GM21723 (cell line): Measurements from ENCODE around the gene GABRR2.

Source experiments
- ATAC-seq: cut with Tn5 transposase; IDR thresholded peaks from one replicate; pipeline ENCODE4 v1.9.1; 2021; ENCODE audit warnings: mild to moderate bottlenecking, moderate library complexity; ENCODE audit not compliant: unreplicated experiment

Gene GABRR2

DNA sequence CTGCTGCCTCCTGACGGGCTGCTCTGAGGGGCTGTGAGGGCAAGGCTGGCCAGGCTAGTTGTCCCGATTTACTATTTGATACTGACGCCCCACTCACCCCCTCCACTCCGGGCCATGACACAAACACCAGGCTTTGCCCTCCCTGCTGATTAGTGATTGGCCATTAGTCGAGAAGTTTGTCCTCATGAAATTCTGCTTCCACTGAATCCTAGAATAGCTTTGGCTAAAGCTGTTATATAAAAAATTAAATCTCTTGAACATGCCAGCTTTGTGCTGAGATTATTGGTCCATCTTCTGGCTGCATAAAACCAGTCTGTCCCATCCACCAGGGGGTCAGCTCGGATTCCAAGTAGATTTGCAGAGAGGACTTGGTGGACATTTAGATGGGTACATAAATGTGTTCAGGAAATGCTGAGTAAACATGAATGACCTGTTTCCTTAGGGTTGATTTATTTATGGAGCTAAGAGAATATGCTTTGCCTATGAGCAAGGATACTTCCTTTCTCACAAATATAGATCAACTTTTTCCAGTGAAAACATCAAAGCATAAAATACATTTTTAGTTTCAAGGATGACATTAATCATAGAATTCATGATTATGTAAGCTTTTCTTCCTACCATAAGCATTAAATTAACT, at the start of gene GABRR2:
Gene GABRR2 (minus strand): TSS at position 51 of the 637 bp plus-strand sequence. CDS start 134 bp downstream, outside the sequence.
- ATAC-seq: no peak

DNA sequence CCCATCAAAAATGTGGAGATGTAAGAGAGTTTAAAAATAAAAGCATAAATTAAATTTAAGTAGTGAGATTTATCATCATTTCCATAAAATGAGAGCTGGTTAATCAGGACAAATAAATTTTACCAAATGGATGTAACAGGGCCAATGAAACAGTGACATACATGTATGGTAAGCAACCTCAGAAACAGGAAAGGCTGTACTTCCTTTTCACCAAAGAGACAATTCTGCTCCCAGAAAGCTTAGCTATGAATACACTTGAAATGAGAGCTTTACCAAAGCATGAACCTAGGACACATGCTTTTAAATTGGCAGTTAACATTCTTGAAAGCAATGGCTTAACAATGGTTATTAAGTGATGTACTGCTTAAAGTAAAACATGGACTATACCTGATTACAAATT, 49.5 kb upstream of the GABRR2 start:
- ATAC-seq: no peak

DNA sequence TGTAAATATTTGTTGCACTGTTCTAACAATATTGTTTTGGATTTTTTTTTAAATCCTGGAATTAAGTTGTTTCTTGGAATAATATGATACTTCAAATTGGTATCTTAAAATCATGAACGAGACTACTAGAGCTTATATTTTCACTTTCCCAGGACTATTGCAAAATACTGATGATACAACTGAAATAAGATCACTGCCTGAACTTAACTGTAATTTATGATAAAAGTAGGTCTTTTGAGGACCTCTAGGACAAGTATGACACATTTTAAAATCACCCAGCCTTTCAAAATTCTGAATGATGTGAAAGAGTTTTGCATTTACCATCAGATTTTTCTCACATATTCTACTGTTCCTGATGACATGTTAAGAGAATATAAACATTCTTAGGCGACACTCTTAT, 46.1 kb upstream of the GABRR2 start:
- no peak for ATAC-seq

- ATAC-seq: peak; percentile 55
Observed at GRCh38 chr6:89360415-89360999, 45.4 kb upstream of the GABRR2 start.

GRCh38 chr6:89359561-89359960, 44.5 kb upstream of the GABRR2 start:
- ATAC-seq: no peak

DNA sequence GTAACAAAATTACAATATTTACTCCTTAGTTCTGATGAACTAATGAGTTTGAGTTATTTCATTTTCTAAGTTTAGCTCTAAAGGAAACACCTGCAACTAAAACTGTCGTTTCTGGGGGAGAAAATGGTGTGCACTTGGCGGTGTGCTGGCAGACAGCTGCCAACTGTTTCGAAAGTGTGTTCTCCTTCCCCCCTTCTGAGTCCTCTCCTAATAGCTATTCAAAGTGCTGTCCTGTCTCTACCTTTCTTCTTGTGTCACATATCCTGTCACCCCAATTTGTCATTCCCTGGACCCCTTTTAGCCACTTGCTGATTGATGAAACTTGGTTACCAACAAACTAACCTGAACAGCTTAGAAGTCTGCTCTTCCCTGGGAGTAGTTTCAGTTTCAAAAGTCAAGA, 42.3 kb upstream of the GABRR2 start:
- peak; percentile 48 for ATAC-seq

GRCh38 chr6:89356642-89357170, 41.6 kb upstream of the GABRR2 start:
- no peak for ATAC-seq

GRCh38 chr6:89355511-89356194, 40.6 kb upstream of the GABRR2 start:
- ATAC-seq: no peak

- ATAC-seq: no peak
Observed at GRCh38 chr6:89353702-89354392, 38.7 kb upstream of the GABRR2 start.

GRCh38 chr6:89353118-89353556, 38.0 kb upstream of the GABRR2 start:
- no peak for ATAC-seq

GRCh38 chr6:89352278-89353117, 37.4 kb upstream of the GABRR2 start, which contains the start of gene UBE2J1:
Gene UBE2J1, minus strand, starts transcription at chr6:89352722. Its CDS starts 153 bp downstream, at chr6:89352569.
- ATAC-seq: peak; percentile 60

- no peak for ATAC-seq
Observed at GRCh38 chr6:89351671-89352277, 36.7 kb upstream of the GABRR2 start.

- peak; percentile 25 for ATAC-seq
Observed at GRCh38 chr6:89350281-89350966, 35.3 kb upstream of the GABRR2 start.

GRCh38 chr6:89348372-89348771, 33.3 kb upstream of the GABRR2 start:
- no peak for ATAC-seq

DNA sequence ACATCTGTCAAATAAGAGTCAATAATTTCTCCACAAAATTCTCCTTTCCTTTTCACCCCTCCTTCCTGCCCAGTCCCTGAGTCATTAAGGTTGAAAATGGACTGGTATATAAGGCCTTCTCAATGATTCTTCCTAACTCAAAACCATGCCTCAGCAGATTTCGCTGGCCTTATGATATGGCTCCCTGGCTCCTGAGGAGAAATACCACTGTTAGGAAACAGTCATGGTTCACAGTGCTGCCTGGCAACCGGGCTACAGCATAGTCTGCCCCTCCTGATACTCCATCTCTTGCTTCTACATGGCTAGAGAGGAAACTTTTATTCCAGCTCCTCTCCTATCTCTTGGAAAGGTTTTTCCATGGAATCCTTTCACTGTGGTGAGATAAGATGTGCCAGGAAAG, 32.7 kb upstream of the GABRR2 start:
- no peak for ATAC-seq

DNA sequence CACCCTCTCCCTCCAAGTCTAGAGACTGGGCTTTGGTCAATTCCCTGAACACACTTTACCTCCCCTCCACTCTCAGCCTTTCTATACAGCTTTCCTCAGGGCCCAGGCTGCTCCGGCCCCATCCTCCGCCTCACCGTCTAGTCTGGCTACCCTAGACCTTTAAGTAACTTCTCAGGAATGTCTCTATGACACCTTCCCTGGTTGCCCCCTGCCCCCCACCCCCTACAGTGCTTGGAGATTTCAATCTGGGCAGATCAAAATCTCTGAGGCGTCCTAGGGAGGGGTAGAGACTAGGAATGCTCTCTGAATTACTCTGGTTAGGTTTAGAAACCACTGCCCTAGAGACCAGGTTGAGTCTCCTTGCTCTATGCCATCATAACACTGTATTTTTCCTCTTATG, 31.3 kb upstream of the GABRR2 start:
- no peak for ATAC-seq

DNA sequence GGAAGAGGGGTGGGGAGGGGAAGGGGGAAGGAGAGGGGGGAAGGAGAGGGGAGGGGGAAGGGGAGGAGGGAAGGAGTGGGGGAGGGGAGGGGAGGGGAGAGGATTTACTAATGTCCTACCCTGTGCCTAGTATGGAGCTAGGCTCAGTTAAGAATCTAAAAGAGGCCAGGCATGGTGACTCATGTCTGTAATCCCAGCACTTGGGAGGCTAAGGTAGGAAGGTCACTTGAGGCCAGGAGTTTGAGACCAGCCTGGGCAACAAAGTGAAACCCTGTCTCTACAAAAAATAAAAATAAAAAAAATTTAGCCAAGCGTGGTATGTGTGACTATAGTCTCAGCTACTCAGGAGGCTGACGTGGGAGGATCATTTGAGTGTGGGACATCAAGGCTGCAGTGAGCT, 24.5 kb upstream of the GABRR2 start:
- no peak for ATAC-seq

DNA sequence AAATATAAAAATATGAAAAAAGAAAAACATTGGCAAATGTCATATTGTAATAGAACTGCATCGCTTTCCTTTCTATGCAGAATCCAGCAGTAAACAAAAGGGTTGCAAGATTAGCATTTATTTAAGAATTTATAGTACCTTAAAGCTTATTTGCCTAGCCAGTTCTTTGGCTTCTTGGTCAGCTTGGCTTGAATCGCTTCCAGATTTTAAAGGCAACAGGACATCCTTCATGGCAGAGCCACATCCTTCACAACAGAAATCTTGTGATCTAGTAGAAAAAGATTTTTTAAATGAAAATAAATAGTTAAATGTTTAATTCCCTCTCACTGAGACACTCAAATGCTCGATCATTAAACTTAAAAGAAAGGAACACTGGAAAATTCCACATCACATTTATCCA, 20.1 kb upstream of the GABRR2 start:
- ATAC-seq: no peak

DNA sequence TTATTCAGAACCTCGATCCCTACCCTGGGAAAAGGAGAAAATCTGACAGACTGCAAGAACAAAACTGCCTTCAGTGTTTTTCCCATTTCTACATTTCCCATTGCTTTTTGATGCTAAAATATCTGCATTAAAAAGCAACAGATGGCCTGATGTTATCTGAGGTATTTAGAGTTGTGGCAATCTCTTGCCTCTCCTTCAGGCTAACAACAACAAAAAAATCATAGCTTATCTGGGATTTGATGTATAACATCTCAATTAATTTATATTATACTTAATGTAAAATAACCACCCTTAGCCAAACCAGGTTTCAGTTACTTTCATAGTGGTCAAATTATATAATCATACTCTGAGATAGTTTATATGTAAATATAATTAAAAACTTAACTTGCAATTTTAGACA, 15.8 kb upstream of the GABRR2 start:
- ATAC-seq: no peak
